GM19438 (cell line): ENCODE data around the gene BEND5.

Experiments used
- ATAC-seq: cut with Tn5 transposase; IDR thresholded peaks from one replicate; pipeline ENCODE4 v1.9.1; 2021; ENCODE audit warnings: low read depth; ENCODE audit not compliant: unreplicated experiment

BEND5 gene, protein sequence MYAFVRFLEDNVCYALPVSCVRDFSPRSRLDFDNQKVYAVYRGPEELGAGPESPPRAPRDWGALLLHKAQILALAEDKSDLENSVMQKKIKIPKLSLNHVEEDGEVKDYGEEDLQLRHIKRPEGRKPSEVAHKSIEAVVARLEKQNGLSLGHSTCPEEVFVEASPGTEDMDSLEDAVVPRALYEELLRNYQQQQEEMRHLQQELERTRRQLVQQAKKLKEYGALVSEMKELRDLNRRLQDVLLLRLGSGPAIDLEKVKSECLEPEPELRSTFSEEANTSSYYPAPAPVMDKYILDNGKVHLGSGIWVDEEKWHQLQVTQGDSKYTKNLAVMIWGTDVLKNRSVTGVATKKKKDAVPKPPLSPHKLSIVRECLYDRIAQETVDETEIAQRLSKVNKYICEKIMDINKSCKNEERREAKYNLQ

DNA sequence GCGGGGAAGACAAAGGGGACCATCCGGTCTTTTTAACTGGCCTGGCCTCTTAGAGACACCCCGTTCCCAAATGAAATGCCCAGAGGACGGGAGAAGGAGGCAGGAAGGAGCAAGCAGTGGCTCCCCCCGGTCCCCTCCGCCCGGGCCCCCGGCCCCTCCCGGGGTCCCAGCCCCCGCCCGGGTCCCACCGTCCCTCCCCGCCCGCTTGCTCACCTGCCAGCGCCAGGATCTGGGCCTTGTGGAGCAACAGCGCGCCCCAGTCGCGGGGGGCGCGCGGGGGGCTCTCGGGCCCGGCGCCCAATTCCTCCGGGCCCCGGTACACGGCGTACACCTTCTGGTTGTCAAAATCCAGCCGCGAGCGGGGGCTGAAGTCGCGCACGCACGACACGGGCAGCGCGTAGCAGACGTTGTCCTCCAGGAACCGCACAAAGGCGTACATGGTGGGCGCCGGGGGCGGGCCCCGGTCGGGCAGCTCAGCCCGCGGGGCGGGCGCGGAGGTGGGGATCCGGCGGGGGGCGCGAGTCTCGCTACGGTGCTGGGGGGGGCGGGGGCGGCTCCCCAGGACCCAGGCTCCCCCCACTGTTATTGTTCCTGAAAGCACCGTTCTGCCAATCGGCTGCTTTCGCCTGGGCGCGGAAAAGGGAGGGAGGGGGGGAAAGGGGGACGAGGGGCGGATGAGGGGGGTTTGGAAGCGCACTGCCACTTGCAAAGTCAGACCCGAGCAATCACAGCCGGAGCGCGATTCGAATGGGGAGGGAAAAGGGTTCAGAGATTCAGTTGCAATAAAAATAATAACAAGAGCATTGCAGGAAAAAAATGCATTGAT, at the start of gene BEND5:
BEND5 (minus strand) TSS at position 499 of the 826 bp plus-strand sequence; CDS start at position 439, 60 bp downstream.
- ATAC-seq: no peak

DNA sequence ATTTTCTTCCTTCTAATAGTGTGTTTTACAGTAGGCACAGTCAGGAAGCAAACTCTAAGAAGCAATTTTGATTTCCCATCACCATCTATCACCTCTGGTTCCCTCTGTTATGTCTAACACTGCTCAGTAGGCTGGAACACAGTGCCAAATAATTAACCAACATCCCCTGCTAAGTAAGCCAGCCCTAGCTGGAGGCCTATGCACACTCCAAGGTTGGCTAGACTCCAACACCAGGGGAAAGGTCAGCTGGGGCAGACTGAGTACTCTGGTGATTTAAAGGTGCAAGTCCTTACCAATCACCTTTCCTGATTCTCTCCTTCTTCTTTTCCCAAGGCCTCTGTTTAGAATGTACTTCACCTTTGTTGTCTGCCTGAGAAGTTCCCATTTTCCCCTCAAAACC, 46.5 kb upstream of the BEND5 start:
- ATAC-seq: no peak

DNA sequence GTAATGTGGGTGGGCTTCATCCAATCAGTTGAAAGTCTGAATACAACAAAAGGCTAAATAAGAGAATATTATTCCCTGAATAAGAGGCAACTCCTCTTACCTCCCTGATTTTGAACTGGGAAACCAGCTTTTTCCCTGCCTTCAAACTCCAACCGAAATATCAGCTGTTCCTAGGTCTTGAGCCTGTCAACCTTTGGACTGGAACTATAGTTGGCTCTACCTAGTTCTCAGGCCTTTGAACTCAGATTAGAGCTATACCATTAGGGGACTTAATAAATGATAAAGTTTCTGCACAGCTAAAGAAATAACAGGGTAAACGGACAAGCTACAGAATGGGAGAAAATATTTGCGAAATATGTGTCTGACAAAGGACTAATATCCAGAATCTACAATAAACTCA, 43.8 kb upstream of the BEND5 start:
- no peak for ATAC-seq

DNA sequence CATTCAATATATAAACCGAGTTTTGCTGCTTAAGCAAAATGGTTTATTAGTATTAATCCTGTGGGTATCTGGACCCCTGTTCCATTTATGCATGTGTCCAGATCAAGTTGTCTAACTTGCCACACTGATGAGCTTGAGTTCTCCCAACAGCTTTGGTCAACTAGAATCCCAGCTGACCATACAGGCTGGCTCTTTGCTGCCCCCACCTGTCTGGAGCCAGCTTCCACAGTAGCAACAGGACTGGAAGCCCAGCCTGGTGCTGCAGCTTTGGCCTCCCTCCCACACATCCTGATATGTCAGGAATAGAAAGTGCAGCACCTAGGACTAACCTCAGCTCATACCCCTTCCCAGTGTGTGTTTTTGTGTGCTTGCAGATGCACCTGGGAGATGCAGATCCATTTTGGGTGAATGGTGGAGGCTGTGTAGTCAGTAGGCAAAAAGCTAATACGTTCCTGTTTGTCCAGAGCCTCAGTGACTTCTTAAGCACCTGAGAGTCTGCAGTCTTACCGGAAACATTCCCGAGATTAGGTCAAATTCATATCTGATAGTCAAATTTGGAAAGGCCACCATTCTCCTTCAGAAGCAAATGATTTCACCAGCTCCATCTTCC, 40.9 kb upstream of the BEND5 start:
- ATAC-seq: peak; percentile 75

DNA sequence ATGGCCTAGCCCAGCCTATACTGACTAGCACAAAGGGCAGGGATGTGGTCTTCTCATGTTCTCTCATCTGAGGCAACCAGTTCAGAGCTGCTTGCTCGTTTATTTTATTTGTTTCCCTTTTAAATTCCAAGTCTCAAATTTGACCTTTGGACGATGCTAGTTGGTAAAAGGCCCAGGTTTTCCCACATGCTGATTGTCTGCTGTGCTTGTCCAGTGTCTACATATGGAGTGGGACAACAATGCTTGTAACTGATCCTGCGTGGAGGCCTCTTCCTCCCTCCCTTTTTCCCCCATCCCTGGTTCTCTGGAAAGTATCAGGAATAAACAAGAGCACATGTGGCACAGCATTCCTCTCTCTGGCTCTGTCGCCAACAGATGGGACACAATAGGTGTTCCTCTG, 34.0 kb upstream of the BEND5 start:
- no peak for ATAC-seq

DNA sequence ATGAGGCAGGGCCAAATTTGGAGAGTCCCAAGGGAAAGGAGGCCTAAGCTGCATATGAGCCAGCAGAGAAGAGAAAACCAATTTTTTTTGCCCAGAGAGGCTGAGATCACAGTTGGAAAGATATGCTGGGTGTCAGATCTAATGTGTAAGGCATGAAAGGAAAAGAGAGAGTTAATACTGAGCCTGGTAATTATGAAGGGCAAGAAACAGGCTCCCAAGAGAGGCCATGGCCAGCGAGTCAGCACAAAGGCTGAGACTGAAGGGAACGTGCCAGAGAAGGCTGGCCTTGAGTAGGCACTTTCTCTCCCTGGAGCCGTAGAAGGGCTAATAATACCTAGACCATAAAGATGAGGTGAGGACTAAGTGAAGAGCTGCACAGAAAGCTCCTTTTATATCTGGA, 31.8 kb upstream of the BEND5 start:
- no peak for ATAC-seq

DNA sequence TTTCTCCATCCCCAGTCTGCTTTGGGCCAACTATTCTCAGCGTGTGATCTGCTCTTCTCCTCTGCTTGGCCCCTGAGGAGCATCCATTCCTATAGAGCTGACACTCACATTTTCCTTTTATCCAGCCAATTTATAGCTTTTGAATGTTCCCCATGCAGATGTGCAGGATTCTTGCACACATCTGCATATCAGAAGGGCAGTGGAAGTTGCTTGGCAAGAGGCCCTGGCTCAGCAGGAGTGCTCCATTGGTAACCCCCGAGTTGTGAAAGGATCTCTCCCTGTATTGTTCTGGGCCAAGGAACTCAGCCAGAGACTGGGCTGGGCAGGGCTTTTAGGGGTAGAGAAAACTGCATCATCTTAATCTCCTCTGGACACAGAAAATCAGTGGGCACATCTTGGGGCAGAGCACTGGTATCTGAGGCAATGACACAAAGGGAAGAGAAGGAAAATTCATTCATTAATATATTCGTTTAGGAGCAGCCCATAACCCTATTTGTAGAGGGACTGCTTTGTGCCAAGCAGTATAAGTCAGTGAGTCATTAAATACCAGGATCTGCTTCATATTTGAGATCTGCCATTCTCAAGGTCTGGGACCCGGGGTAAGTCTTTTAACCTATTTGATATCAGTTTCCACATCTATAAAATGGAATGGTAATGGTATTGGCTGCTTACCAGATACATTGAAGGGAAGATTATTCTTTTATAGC, 31.0 kb upstream of the BEND5 start:
- ATAC-seq: no peak

DNA sequence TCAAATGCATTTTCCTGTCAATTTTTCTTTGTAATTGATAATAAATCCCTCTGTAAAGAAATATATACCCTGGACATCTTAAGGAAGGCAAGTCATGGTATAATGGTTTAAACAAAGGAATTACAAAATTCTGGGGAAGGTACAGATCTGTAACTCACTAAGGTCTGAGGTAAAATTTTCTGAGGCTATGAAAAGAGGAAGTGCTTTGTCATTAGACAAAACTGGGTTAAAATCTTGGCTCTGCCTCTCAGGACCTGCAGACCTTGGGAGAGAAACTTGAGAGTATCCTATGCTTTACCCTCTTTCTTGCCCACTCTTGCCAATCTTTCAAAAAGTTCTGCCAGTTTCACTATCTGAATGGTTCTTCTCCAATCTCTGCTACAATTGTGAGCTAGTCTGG, 26.8 kb upstream of the BEND5 start:
- ATAC-seq: no peak

DNA sequence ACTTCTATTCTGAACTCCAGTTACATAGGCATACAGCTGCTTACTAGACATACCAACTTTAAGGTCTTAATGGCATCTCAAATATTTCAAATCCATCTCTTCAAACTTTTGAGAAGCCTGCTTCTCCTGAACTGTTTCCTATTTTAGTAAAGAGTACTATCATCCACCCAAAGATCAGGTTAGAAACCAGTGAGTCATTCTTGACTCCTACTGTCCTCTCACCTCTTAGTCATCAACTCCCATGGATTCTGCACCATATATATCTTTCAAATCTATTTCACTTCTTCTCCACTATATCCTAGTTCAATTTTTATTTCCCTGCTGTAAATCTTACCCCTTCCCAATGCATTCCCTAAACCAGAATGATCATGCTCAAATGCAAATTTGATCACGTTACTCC, 18.1 kb upstream of the BEND5 start:
- no peak for ATAC-seq

DNA sequence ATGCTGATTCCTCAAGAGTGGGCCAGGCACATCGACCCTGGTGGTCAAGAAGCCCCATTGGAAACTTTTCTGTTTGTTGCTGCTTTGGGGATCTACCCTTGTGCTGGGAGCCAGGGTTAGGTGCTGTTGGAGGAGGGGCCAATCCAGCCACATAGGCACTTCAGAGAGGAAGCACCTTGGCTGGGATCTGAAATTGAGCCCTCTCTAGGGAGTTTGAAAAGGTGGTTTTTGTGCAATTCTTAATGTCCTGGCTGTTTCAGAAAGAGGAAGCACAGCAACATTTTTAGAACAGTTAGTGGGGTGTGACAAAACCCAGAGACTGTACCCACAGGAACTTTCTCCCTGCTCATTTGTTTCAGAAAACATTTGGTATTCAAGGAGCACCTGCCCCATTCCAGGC, 17.2 kb upstream of the BEND5 start:
- peak; percentile 75 for ATAC-seq

DNA sequence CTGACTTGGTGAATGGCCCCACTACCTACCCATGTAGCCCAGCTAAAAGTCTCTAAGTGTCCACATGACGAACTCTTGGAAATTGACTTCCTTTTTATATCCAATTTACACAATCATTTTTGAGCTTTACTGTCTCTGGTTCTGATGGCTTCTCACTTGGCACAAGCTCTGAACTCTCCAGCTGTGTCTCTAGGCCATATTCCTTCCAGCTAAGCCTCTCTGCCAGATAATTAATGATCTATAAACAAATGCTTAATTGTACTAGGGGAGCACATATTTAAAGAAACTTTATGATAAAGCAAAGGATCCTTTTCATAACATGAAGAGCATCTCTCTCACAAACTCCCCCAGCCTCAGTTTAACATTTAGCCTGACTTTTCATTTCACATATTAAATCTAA, 16.3 kb upstream of the BEND5 start:
- no peak for ATAC-seq

DNA sequence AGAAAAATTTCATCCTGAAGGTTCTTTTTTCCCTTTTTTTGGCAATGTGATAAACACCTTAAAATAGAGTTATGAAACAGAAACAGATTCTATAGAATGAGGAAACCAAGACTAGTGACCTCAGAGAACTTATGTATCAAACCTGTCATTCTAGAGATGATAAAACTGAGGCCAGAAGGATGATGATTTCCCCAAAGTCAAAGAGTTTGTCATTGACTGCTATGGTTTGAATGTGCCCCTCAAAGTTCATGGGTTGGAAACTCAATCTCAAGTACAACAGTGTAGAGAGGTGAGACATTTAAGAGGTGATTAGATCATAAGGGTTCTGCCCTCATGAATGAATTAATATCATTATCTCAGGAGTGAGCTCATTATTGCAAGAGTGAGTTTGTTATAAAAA, 13.7 kb upstream of the BEND5 start:
- no peak for ATAC-seq

DNA sequence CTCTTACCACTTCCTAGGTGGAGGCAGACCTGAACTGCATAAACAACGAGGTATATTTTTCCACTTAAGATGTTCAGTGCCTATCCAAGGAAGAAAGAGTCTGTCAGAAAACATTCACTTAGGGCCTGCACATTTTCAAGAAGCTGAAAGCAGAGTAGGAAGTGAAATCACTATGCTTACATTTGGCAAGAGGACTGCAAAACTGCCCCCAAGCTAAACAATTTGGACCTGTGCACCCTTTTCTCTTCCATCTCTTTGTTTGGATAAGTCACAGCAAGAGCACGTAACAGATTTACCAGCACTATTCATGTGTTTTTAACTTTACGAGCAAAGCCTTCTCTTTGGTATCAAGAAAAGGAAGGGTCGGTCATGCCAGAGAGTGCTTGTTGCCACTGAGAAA, 13.2 kb upstream of the BEND5 start:
- ATAC-seq: no peak

DNA sequence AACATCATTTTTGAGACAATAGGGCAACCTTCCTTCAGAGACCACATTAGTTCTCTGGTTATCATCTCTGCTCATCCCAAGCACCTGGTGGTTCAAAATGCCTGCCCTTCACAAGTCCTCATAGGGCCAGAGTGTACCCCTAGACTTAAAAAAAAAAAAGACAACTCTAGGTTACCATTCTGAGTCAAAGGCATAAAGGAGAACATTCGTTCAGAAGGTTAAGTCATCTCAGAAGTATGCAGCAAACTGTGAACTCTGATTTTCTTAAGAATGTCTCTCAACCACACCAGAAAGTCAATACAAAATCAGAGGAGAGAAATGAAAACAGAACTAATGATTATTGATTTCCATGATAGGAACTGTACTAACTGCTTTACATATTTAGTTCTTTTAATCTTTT, 9.2 kb upstream of the BEND5 start:
- no peak for ATAC-seq

DNA sequence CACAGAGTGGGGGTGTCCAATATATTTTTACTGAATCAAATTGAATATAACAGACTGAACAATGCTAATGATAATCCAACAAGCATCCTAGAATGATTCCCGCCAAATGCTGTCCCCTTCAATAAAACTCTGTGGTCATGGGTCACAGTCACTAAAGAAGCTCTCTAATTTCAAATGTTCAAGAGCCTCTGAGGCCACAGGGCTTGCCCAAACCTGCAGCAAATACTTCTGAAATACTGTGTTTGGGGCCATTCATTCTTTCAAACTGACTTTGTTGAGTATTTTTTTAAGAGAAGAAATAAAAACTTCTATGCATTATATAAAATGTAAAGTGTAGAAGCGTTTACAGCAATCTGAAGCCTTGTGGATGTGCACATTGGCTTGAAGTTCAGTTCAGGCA, 7.6 kb upstream of the BEND5 start:
- ATAC-seq: no peak

DNA sequence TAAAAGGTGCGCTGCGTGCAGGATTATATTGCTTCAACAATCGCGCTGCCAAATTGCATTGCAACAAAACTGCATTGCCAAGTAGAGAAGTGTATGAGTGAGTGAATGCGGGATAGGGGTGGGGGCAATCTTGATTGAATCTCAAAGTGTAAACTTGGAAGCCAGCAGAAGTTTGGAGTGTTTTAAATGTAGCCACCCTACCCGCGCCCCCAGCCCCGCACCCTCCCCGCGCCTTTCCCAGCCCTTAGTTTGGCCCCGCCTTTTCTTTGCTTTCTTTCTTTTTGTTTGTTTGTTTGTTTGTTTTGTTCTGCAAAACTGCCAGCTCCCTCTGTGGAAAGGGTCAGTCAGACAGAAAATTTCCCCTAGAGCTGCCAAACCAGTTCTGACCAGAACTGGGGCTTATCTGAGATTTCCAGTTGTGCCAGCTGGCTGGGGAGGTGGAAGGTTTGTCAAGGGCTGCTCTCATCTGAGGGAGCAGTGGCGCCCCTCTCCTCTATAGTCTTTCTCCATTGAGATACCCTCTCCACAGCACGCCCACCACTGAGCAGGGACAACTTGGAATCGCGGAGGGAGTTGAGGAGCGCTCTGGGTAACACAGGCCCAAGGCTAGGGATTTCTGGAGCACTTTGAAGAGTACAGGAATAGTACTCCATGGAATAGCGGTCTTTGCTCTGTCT, 666 bp upstream of the BEND5 start:
- no peak for ATAC-seq

DNA sequence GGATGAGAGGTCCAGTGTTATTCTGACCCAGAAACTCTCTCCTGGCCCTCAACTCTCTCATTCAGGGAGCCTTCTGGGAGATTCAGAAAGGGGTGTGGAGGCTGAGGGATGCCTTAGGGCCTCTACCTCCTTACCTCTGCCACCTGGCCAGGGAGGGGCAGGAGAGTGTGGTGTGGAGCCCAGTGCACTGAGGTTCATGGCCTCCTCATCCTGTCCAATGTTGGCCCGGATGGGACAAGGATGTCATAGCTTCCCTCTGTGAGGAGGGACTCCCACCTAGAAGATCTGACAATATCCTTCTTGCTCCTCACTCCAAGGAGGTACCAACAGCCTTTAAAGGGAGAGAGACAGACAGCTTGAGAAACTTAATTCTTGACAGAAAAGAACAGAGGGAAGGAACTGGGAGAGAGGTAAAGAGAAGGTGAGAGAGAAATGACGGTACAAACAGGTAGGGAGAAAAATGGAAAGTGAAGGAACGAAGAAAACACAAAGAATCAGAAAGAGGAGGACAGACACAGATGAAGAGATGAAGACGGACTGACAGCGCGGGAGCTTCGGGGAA, 779 bp downstream of the BEND5 start:
- no peak for ATAC-seq

DNA sequence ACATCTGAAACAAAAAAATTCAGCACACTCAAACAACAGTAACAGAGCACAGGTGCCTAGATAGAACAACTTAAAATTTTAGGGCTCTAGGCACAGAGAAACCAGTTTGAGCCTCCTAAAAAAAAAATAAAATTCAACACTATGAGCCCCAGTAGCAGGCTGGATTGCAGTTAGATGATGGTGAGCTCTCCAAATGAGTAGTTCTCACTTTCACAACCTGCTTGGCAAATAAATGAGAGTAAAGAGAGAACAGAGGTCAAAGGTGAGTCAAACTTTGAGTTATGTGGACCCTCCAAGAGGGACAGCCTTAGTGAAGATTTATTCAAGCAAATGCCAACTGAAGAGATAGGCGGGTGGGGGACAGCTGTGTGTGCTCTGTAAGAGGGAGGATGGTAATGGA, 3.6 kb downstream of the BEND5 start:
- no peak for ATAC-seq

DNA sequence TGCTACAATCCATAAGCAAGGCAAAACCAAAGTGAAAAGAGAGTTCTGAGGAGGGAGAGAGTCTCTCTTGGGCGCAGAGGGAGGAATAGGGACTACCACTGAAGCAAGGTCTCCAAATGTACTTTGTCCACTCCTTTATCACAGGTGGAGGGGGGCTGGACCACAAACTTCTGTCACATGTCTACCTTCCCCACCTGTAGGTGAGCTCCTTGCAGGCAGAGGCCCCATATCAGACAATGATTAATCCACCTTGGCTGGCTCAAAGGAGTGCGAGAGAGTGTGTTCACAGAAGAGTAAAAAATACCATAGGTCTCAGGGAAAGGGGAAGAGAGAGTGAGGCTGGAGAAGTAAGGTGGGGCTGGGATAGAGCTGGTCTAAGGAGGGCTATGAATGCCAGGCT, 4.5 kb downstream of the BEND5 start:
- ATAC-seq: no peak

DNA sequence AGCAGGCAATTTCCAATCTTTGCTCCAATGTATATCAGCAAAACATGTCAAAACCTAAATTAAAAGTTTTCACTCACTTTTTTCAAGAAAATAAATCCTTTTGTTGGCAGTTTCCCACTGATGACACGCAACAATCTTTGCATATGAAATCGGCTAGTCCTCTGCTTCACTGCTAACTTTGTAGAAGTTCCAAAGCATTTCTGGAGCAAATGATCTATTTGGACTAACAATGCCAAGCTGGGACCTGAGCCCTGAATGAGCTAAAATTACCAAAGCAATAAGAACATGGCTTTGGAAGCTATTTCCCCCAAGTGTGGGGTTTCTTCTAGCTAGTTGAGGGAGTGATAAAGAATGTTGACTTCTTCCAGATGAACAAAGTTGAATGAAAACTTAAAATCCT, 5.1 kb downstream of the BEND5 start:
- ATAC-seq: no peak
